ENCODE data around the gene TBC1D5. TPM values are rescaled to one million over a fixed set of nuclear protein-coding genes. Genes with fewer than 3 reads are reported as not detected.
"Not testable (repeated sequence)": the region's sequence is repeated elsewhere in the genome, so short reads cannot be mapped to it uniquely, and the experiment has no call there.

TBC1D5 gene
- total RNA-seq, 2 experiments from 2014 or later: 54.4 to 57.2 TPM

DNA sequence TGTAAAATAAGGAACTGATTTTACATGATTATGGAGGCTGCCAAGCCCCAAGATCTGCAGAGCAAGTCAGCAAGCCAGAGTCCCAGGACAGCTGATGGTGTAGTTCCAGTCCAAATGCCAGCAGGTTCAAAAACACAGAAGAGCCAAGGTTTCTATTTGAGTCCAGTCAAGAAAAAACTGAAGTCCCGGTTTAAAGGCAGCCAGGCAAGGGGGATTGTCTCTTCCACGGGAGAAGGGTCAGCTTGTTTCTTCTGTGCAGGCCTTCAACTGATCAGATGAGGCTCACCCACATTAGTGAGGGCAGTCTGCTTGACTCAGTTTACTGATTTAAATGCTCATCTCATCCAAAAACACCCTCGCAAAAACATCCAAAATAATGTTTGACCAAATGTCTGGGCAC lies 611.5 kb downstream of the TBC1D5 start:
- DNase-seq: no peak
- Mint-ChIP-seq H3K27ac (no peak overlapping the region), H3K4me1 (ENCODE audit: low read depth) (no peaks in the 10 kb centered on the region), H3K4me3 (no peak overlapping the region), H3K27me3 (ENCODE audit: low read depth) (no peaks in the 10 kb centered on the region), H3K9me3 (peaks cover 2% of the 10 kb centered on the region), H3K36me3 (ENCODE audit: low read depth) (no peaks in the 10 kb centered on the region)
- CTCF ChIA-PET: interaction anchor here (0.7 kb wide), 1 partner anchor 313 kb away, joined by 3 read pairs; no protein-coding TSS in a partner anchor
- intact Hi-C loops (cut with micrococcal nuclease): no loop called here

DNA sequence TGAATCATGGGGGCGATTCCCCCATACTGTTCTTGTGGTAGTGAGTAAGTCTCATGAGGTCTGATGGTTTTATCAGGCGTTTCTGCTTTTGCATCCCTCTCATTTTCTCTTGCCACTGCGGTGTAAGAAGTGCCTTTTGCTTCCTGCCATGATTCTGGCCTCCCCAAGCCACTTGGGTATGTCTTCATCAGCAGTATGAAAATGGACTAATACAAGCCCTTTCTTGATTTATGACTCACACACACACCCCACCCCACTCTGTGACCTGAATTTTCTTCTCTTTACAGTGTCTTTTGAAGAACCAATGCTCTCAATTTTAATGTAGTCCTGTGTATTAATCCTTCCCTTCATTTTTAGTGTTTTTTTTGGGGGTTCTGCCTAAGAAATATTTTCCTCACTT lies 612.9 kb downstream of the TBC1D5 start:
- Mint-ChIP-seq H3K27ac (no peak overlapping the region), H3K4me1 (ENCODE audit: low read depth) (no peaks in the 10 kb centered on the region), H3K27me3 (ENCODE audit: low read depth) (no peaks in the 10 kb centered on the region), H3K36me3 (ENCODE audit: low read depth) (no peaks in the 10 kb centered on the region), H3K4me3 (no peak overlapping the region), H3K9me3 (peaks cover 2% of the 10 kb centered on the region)
- DNase-seq: no peak
- CTCF ChIA-PET: no interaction called here
- intact Hi-C loops (cut with micrococcal nuclease): no loop called here

DNA sequence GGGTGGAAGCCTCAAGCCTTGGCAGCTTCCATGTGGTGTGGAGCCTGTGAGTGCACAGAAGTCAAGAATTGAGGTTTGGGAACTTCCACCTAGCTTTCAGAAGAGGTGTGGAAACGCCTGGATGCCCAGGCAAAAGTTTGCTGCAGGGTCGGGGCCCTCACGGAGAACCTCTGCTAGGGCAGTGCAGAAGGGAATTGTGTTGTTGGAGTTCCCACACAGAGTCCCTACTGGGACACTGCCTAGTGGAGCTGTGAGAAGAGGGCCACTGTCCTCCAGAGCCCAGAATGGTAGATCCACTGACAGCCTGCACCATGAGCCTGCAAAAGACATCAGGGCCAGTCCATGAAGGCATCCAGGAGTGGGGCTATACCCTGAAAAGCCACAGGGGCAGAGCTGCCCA lies 613.8 kb downstream of the TBC1D5 start:
- H3K27ac Mint-ChIP-seq; H3K36me3 Mint-ChIP-seq (ENCODE audit: low read depth); H3K27me3 Mint-ChIP-seq (ENCODE audit: low read depth); CTCF ChIA-PET; H3K4me3 Mint-ChIP-seq; H3K9me3 Mint-ChIP-seq; DNase-seq; H3K4me1 Mint-ChIP-seq (ENCODE audit: low read depth); intact Hi-C loops (cut with micrococcal nuclease): not testable (repeated sequence)

DNA sequence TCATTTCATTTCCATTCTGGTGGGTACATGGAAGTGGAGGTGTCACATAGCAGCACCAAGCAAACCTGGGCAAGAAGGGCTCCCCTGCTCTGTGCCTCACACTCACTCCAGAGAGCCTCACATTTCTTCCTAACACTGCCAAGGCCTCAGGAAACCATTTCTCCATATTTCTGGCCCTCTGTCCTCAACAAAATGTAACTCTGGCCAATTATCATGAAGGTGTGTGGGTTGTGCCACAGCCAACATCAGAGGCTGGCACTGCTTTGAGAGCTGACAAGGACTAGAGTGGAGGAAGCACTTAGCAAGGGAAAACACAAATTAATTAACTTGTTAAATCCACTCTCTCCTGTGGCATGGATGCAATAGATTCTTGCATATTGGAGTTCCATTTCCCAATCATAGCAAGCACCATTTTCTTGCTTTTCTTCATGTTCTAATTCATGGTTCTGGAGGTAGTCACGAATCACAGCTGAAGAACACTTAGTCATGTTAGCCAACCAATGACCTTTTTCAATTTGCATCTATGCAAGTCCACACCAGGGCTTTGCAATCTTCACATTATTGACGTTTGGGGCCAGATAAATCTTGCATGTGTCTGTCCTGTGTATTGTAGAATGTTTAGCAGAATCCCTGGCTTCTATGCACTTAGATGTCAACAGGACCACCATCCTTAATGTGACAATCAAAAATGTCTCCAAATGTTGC lies 616.5 kb downstream of the TBC1D5 start:
- no peaks in the 10 kb centered on the region for H3K4me1 Mint-ChIP-seq (ENCODE audit: low read depth)
- H3K27me3 Mint-ChIP-seq (ENCODE audit: low read depth): no peaks in the 10 kb centered on the region
- DNase-seq: no peak
- H3K36me3 Mint-ChIP-seq (ENCODE audit: low read depth): no peaks in the 10 kb centered on the region
- no peak overlapping the region for H3K27ac Mint-ChIP-seq
- CTCF ChIA-PET: no interaction called here
- intact Hi-C loops (cut with micrococcal nuclease): no loop called here
- H3K4me3 Mint-ChIP-seq: no peak overlapping the region
- H3K9me3 Mint-ChIP-seq: peaks cover 5% of the 10 kb centered on the region

DNA sequence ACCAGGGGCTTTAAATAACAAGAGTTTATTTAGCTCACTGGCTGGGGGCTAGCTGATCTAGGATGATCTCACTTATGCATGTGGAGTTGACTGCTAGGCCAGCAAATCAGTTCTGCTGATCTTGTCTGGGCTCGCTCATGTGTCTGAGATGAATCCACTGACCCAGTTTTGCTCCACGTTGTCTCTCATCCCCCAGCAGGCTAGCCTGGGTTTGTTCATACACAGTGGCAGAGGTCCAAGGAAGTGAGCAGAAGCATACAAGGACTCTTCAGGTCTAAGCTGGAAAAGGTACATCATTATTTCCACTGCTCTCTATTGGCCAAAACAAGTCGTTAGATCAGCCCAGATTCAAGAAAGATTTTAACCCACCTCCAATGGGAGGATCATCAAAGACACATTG lies 619.7 kb downstream of the TBC1D5 start:
- intact Hi-C loops (cut with micrococcal nuclease): no loop called here
- no peaks in the 10 kb centered on the region for H3K36me3 Mint-ChIP-seq (ENCODE audit: low read depth)
- H3K27ac Mint-ChIP-seq: no peak overlapping the region
- DNase-seq: no peak
- no peaks in the 10 kb centered on the region for H3K4me1 Mint-ChIP-seq (ENCODE audit: low read depth)
- H3K9me3 Mint-ChIP-seq: peaks cover 5% of the 10 kb centered on the region
- no peaks in the 10 kb centered on the region for H3K27me3 Mint-ChIP-seq (ENCODE audit: low read depth)
- CTCF ChIA-PET: no interaction called here
- no peak overlapping the region for H3K4me3 Mint-ChIP-seq

DNA sequence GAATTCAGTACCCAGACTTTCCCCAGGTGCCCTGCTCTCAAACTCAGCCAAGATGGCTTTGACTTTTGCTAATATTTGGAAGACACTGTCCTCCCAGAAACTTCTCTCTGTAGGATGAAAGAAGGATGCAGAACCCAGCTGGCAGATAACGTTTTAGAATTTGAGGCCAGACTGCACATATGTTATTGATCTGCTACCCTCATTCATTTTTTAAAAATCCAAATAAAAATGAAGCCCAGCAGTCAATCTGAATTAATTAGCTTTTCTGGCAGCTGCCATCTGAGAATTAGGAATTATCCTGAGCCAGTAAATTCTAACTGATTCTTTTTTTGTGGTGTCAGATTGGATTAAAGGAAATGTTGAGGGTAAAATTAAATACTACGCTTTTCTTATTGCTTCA lies 621.1 kb downstream of the TBC1D5 start:
- Mint-ChIP-seq H3K27me3 (ENCODE audit: low read depth) (no peaks in the 10 kb centered on the region), H3K27ac (no peak overlapping the region), H3K4me1 (ENCODE audit: low read depth) (no peaks in the 10 kb centered on the region), H3K4me3 (no peak overlapping the region), H3K36me3 (ENCODE audit: low read depth) (no peaks in the 10 kb centered on the region), H3K9me3 (peaks cover 3% of the 10 kb centered on the region)
- no peak for DNase-seq
- intact Hi-C loops (cut with micrococcal nuclease): no loop called here
- CTCF ChIA-PET: no interaction called here

DNA sequence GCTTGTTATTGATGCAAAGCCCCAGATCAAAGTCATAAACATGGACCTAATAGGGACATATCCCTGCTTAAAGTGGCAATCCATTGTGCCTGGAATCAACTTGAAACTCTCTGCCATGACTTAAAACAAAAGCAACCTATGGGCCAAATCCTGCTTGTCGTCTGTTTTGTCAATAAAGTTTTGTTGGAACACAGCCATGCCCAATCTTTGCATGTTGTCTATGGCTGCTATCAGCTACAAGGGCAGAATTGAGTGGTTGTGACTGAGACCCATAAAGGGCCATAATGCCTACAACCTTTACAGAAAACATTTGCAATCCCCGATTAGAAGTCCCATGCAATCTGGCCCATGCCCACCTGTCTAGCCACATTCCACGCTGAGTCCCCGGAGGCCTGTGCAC lies 622.3 kb downstream of the TBC1D5 start:
- Mint-ChIP-seq H3K27me3 (ENCODE audit: low read depth) (no peaks in the 10 kb centered on the region), H3K36me3 (ENCODE audit: low read depth) (no peaks in the 10 kb centered on the region), H3K4me3 (no peak overlapping the region), H3K27ac (no peak overlapping the region), H3K9me3 (peaks cover 3% of the 10 kb centered on the region), H3K4me1 (ENCODE audit: low read depth) (no peaks in the 10 kb centered on the region)
- intact Hi-C loops (cut with micrococcal nuclease): no loop called here
- no peak for DNase-seq
- CTCF ChIA-PET: no interaction called here

DNA sequence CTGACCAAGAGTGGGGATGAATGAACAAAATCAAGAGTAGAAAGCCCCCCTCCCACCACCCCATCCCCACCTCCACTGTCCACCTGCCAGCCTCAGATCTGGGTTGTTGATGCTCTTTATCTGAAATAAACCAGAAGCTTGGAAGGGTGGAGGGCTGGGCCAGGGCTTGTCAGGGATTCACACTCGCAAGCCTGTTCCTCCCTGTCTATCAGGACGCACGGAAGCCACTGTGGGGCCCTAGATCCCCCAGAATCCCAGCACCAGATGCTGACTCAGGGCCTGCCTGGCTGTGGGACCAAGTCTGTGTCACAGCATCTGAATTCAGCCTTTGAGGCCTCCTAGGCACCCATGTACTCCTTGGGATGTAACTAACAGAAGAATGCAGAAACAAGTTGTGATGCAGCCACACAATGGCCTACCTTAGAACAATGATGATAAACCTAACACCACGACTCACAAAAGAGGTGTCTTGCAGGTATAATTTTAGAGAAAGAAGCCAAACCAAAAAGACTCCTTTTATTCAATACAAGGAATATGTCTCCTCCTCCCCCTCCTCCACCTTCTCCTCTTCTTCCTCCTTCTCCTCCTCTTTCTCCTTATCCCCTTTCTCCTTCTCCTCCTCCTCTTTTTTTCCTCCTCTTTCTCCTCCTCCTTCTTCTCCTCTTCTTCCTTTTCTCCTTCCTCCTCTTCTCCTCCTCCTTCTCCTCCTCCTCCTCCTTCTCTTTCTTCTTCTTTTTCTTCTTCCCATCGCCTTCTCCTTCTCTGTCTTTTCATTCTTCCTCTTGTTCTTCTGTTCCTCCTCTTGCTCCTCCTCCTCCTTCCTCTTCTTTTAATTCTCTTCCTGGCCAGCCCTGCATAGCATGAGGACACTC lies 623.0 kb downstream of the TBC1D5 start:
- H3K9me3 Mint-ChIP-seq: peaks cover 3% of the 10 kb centered on the region
- DNase-seq: no peak
- no peaks in the 10 kb centered on the region for H3K27me3 Mint-ChIP-seq (ENCODE audit: low read depth)
- H3K4me3 Mint-ChIP-seq: no peak overlapping the region
- no peak overlapping the region for H3K27ac Mint-ChIP-seq
- no peaks in the 10 kb centered on the region for H3K4me1 Mint-ChIP-seq (ENCODE audit: low read depth)
- intact Hi-C loops (cut with micrococcal nuclease): no loop called here
- CTCF ChIA-PET: no interaction called here
- H3K36me3 Mint-ChIP-seq (ENCODE audit: low read depth): no peaks in the 10 kb centered on the region

DNA sequence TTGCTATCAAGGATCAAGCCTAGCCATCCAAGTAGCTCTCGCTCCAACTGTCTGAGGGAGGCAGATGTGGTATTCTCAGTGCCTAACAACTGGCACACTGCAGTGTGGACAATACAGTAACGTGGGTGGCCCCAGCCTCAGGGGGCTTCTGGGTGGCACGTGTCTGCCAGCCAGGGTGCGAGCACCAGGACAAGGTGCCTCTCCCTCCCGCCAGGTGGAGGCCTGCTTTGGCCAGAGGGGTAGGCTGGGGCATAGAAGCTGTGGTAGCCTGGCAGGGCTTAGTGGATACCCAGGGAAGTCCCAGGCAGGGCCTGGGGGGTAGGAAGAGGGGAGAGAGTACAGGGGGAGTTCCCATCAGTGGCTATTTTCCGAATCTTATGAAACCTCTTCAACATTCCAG lies 623.7 kb downstream of the TBC1D5 start:
- H3K36me3 Mint-ChIP-seq (ENCODE audit: low read depth): no peaks in the 10 kb centered on the region
- no peak overlapping the region for H3K27ac Mint-ChIP-seq
- no peaks in the 10 kb centered on the region for H3K4me1 Mint-ChIP-seq (ENCODE audit: low read depth)
- peaks cover 3% of the 10 kb centered on the region for H3K9me3 Mint-ChIP-seq
- intact Hi-C loops (cut with micrococcal nuclease): no loop called here
- no peak for DNase-seq
- H3K27me3 Mint-ChIP-seq (ENCODE audit: low read depth): no peaks in the 10 kb centered on the region
- CTCF ChIA-PET: no interaction called here
- no peak overlapping the region for H3K4me3 Mint-ChIP-seq

DNA sequence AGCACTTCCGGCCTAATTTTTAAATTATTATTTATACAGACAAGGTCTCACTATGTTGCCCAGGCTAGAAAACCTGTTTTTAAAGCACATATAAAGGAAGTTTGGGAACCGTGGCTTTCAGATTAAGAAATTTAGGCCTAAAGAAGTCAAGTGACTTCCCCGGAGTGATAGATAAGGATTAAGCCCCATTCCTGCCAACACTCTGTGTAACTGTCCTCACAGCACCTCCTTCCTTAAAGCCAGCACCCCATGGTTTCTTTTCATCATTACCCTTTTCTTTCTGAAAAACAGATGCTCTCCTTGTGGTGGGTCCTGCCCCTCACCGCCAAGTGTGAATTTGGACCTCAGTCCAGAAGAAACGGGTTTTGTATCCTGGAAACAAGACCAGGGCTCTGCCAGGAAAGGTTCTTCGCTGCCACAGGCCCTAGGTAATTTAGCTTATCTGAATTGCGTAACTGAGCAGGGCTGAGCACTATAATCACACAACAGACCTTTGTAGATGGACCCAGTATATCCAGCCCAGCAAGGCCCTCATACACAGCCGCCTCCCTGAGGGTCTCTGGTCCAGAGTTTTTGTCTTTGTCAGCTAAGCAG lies 626.3 kb downstream of the TBC1D5 start:
- CTCF ChIA-PET: no interaction called here
- Mint-ChIP-seq H3K36me3 (ENCODE audit: low read depth) (no peaks in the 10 kb centered on the region), H3K4me1 (ENCODE audit: low read depth) (no peaks in the 10 kb centered on the region), H3K27me3 (ENCODE audit: low read depth) (no peaks in the 10 kb centered on the region), H3K4me3 (no peak overlapping the region), H3K27ac (no peak overlapping the region), H3K9me3 (no peaks in the 10 kb centered on the region)
- intact Hi-C loops (cut with micrococcal nuclease): no loop called here
- no peak for DNase-seq

DNA sequence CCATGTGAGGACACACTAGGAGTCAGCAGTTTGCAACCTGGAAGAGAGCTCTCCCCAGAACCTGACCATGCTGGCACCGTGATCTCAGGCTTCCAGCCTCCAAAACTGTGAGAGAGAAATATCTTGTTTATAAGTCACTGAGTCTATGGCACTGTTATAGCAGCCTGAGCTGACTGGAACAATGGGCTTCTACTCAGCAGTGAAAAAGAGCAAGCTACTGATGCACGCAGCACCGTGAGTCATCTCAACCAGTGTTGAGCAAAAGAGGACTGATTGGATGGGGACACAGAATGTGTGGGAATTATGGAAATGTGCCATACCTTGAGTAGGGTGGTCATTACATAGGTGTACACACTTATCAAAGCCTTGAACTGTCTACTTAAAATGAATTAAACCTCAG lies 627.2 kb downstream of the TBC1D5 start:
- Mint-ChIP-seq H3K4me1 (ENCODE audit: low read depth) (no peaks in the 10 kb centered on the region), H3K27me3 (ENCODE audit: low read depth) (no peaks in the 10 kb centered on the region), H3K27ac (no peak overlapping the region), H3K4me3 (no peak overlapping the region), H3K36me3 (ENCODE audit: low read depth) (no peaks in the 10 kb centered on the region), H3K9me3 (no peaks in the 10 kb centered on the region)
- CTCF ChIA-PET: interaction anchor here (1.1 kb wide), 1 partner anchor 283 kb away, joined by 3 read pairs; no protein-coding TSS in a partner anchor
- intact Hi-C loops (cut with micrococcal nuclease): no loop called here
- no peak for DNase-seq

DNA sequence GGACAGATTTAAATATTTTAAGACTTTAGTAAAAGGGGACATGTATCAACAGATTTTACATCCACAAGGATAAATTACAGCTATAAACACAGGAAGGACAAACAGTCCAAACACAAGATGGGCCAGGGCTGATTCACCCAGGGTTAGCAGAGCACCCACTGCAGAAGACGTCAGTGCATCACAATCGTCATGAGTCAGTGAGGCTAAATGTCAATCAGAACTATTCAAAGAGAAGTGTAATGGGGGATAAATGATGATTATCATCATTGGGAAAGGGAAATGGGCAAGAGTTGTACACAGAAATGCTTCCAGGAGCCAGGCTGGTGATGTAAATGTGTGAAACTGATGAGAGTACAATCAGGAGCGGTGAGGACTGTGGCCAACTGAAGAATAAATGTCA lies 630.8 kb downstream of the TBC1D5 start:
- CTCF ChIA-PET: no interaction called here
- intact Hi-C loops (cut with micrococcal nuclease): no loop called here
- H3K9me3 Mint-ChIP-seq: peaks cover 4% of the 10 kb centered on the region
- no peak overlapping the region for H3K27ac Mint-ChIP-seq
- H3K36me3 Mint-ChIP-seq (ENCODE audit: low read depth): no peaks in the 10 kb centered on the region
- H3K4me1 Mint-ChIP-seq (ENCODE audit: low read depth): peaks cover 2% of the 10 kb centered on the region
- H3K27me3 Mint-ChIP-seq (ENCODE audit: low read depth): no peaks in the 10 kb centered on the region
- DNase-seq: no peak
- no peak overlapping the region for H3K4me3 Mint-ChIP-seq

Data from activated naive CD4-positive, alpha-beta T cell treated with anti-CD3 and anti-CD28 coated beads for 36 hours (primary cell).